KMS-11 (cell line): Measurements from ENCODE around the gene PROM1.

Experiments used
- H2AFZ ChIP-seq: fragments of 200-600 bp; sonication (generic); 2 replicates; pipeline ENCODE4 v1.6.1; 2016; ENCODE audit warnings: antibody characterized with exemption, mixed run types, low read depth
- H3K27ac ChIP-seq: fragments of 200-600 bp; sonication (generic); 2 replicates; pipeline ENCODE4 v1.6.1; 2016; ENCODE audit warnings: mild to moderate bottlenecking, mixed run types
- H3K27me3 ChIP-seq: fragments of 200-600 bp; sonication (generic); 2 replicates; pipeline ENCODE4 v1.6.1; 2017; ENCODE audit warnings: mild to moderate bottlenecking, low read depth, mixed run types, moderate library complexity; ENCODE audit not compliant: insufficient read depth
- H3K36me3 ChIP-seq: fragments of 200-600 bp; sonication (generic); 2 replicates; pipeline ENCODE4 v1.6.1; 2017; ENCODE audit warnings: mild to moderate bottlenecking, mixed run types; ENCODE audit not compliant: insufficient read depth
- H3K4me1 ChIP-seq: fragments of 200-600 bp; sonication (generic); 2 replicates; pipeline ENCODE4 v1.6.1; 2016; ENCODE audit warnings: mild to moderate bottlenecking, low read depth, mixed run types; ENCODE audit not compliant: poor library complexity, severe bottlenecking
- H3K4me2 ChIP-seq: fragments of 200-600 bp; sonication (generic); 2 replicates; pipeline ENCODE4 v1.7.0; 2016; ENCODE audit warnings: mild to moderate bottlenecking, mixed run types
- H3K4me3 ChIP-seq: fragments of 200-600 bp; sonication (generic); IDR thresholded peaks from 2 replicates; pipeline ENCODE4 v1.6.1; 2017; ENCODE audit warnings: low read depth, low read length, mixed read lengths; ENCODE audit not compliant: insufficient read depth
- H3K79me2 ChIP-seq: fragments of 200-600 bp; sonication (generic); 2 replicates; pipeline ENCODE4 v1.6.1; 2016; ENCODE audit warnings: low read depth, mixed run types; ENCODE audit not compliant: insufficient read depth
- H3K9ac ChIP-seq: fragments of 200-600 bp; sonication (generic); 2 replicates; pipeline ENCODE4 v1.6.1; 2016; ENCODE audit warnings: mild to moderate bottlenecking, mixed run types
- H4K20me1 ChIP-seq: fragments of 200-600 bp; sonication (generic); 2 replicates; pipeline ENCODE4 v1.6.1; 2016; ENCODE audit warnings: mild to moderate bottlenecking, mixed run types; ENCODE audit not compliant: insufficient read depth
- CTCF ChIP-seq: fragments of 200-600 bp; sonication (generic); conservative IDR thresholded peaks from 2 replicates; pipeline ENCODE4 v1.6.1; 2017; ENCODE audit warnings: low read depth, mild to moderate bottlenecking, antibody characterized with exemption, low read length, moderate library complexity, mixed read lengths

The PROM1 gene

GRCh38 chr4:16126714-16127113 lies 42.9 kb upstream of the PROM1 start:
- Histone ChIP-seq H3K79me2 (no peaks in the 10 kb centered on the region), H3K36me3 (no peaks in the 10 kb centered on the region), H2AFZ (no peak overlapping the region), H3K4me3 (no peak overlapping the region), H3K27ac (no peak overlapping the region), H3K4me1 (no peaks in the 10 kb centered on the region), H3K27me3 (no peaks in the 10 kb centered on the region), H3K4me2 (no peak overlapping the region), H3K9ac (no peak overlapping the region), H4K20me1 (no peaks in the 10 kb centered on the region)
- no peak for TF ChIP-seq CTCF

GRCh38 chr4:16125571-16126445 lies 42.0 kb upstream of the PROM1 start:
- Histone ChIP-seq H3K4me2 (no peak overlapping the region), H3K4me1 (no peaks in the 10 kb centered on the region), H3K79me2 (no peaks in the 10 kb centered on the region), H4K20me1 (no peaks in the 10 kb centered on the region), H3K27ac (no peak overlapping the region), H3K4me3 (no peak overlapping the region), H3K36me3 (no peaks in the 10 kb centered on the region), H2AFZ (no peak overlapping the region), H3K27me3 (no peaks in the 10 kb centered on the region), H3K9ac (no peak overlapping the region)
- TF ChIP-seq CTCF: no peak

- Histone ChIP-seq H3K79me2 (no peaks in the 10 kb centered on the region), H4K20me1 (no peaks in the 10 kb centered on the region), H3K4me1 (no peaks in the 10 kb centered on the region), H3K36me3 (no peaks in the 10 kb centered on the region), H3K4me2 (no peak overlapping the region), H3K4me3 (no peak overlapping the region), H3K27ac (no peak overlapping the region), H3K9ac (no peak overlapping the region), H2AFZ (no peak overlapping the region), H3K27me3 (no peaks in the 10 kb centered on the region)
- TF ChIP-seq CTCF: no peak
Measured at GRCh38 chr4:16124232-16124631, 40.4 kb upstream of the PROM1 start.

- Histone ChIP-seq H3K4me2 (no peak overlapping the region), H3K4me3 (no peak overlapping the region), H3K79me2 (no peaks in the 10 kb centered on the region), H3K27me3 (no peaks in the 10 kb centered on the region), H3K9ac (no peak overlapping the region), H3K4me1 (no peaks in the 10 kb centered on the region), H4K20me1 (no peaks in the 10 kb centered on the region), H3K27ac (no peak overlapping the region), H2AFZ (no peak overlapping the region), H3K36me3 (no peaks in the 10 kb centered on the region)
- no peak for TF ChIP-seq CTCF
Measured at GRCh38 chr4:16123356-16124084, 39.7 kb upstream of the PROM1 start.
